HepG2 (cell line): Measurements from ENCODE around the gene DDX1. TPM values are rescaled to one million over a fixed set of nuclear protein-coding genes. Genes with fewer than 3 reads are reported as not detected.

Experiments
- ATAC-seq: fragments of 200-7000 bp; cut with Tn5 transposase; 3 replicates; pipeline ENCODE4 v1.9.1; 2020; ENCODE audit warnings: mild to moderate bottlenecking, moderate library complexity
- BruUV-seq: library from RNA; stranded (reverse); fragments of 400-500 nt; replicated peaks from 2 replicates; lab custom pipeline; 2021; lab: Mats Ljungman, UMichigan
- CTCF ChIA-PET: fragments of 300-600 bp; formaldehyde crosslinking; extraction: SDS; loops from one replicate; lab custom pipeline; 2021; ENCODE audit warnings: low total read pairs, inconsistent platforms, low intra/inter-chr PET ratio; lab: Yijun Ruan, JAX
- POLR2A ChIA-PET: fragments of 350-600 bp; sonication (Branson Sonifier 250); formaldehyde crosslinking; loops from one replicate; lab custom pipeline; 2020; ENCODE audit warnings: antibody characterized with exemption, inconsistent platforms; lab: Yijun Ruan, JAX
- DNase-seq: peaks from one replicate; pipeline ENCODE4 v3.0.0-alpha.2; 2015; ENCODE audit warnings: low spot score
- FAIRE-seq: peaks from 3 replicates; lab custom pipeline; 2011; peaks lifted over from hg19 to GRCh38; lab: Jason Lieb, UNC
- H2AFZ ChIP-seq: one replicate; pipeline ENCODE4 v1.6.1; 2011; ENCODE audit warnings: low read length, inconsistent platforms
- H3K27ac ChIP-seq: fragments of 300-600 bp; 3 replicates; pipeline ENCODE4 v1.8.0; 2011; ENCODE audit warnings: mixed run types, mild to moderate bottlenecking, mixed read lengths, low read length, inconsistent platforms; ENCODE audit not compliant: insufficient read depth; ENCODE audit errors: extremely low read length
- H3K27me3 ChIP-seq, 2 experiments: fragments of 200-600 bp in 1 of 2; 2 replicates in 1 of 2; 3 replicates in 1 of 2; pipeline versions ENCODE4 v1.6.0 to v1.8.0; 2011; ENCODE audit warnings: low read length in 2 of 2, mild to moderate bottlenecking in 2 of 2, moderate library complexity in 2 of 2, inconsistent platforms in 1 of 2; ENCODE audit not compliant: insufficient read depth in 2 of 2, control insufficient read depth in 1 of 2
- H3K36me3 ChIP-seq, 2 experiments: fragments of 200-600 bp in 1 of 2; replicated peaks in 1 of 2; 2 replicates in 1 of 2; 3 replicates in 1 of 2; pipeline versions ENCODE4 v1.5.1 to v1.8.0; 2011; ENCODE audit warnings: low read length in 2 of 2, inconsistent platforms in 1 of 2; ENCODE audit not compliant: insufficient read depth in 2 of 2, control insufficient read depth in 1 of 2
- H3K4me1 ChIP-seq: 2 replicates; pipeline ENCODE4 v1.5.1; 2012; ENCODE audit warnings: low read length, inconsistent platforms; ENCODE audit not compliant: insufficient read depth
- H3K4me2 ChIP-seq: 2 replicates; pipeline ENCODE4 v1.6.0; 2011; ENCODE audit warnings: low read depth, low read length, inconsistent platforms
- H3K4me3 ChIP-seq, 3 experiments: fragments of 200-600 bp in 1 of 3; sonication (generic), shearing (Covaris generic) in 1 of 3; replicated peaks in 1 of 3; 2 replicates each; pipeline ENCODE4 v1.5.1; 2011 to 2016; ENCODE audit warnings: low read length in 3 of 3, inconsistent platforms in 2 of 3, low read depth in 2 of 3, mild to moderate bottlenecking in 2 of 3, control low read depth in 1 of 3, mixed read lengths in 1 of 3; ENCODE audit not compliant: insufficient read depth in 1 of 3
- H3K79me2 ChIP-seq: one replicate; pipeline ENCODE4 v1.6.1; 2011; ENCODE audit warnings: low read length, inconsistent platforms; ENCODE audit not compliant: insufficient read depth
- H3K9ac ChIP-seq: 2 replicates; pipeline ENCODE4 v1.6.0; 2011; ENCODE audit warnings: mild to moderate bottlenecking, low read depth, low read length, inconsistent platforms; ENCODE audit not compliant: insufficient read depth
- H3K9me3 ChIP-seq: 2 replicates; pipeline ENCODE4 v1.5.1; 2012; ENCODE audit warnings: mild to moderate bottlenecking, low read length
- H4K20me1 ChIP-seq: 2 replicates; pipeline ENCODE4 v1.6.0; 2011; ENCODE audit warnings: inconsistent platforms, mild to moderate bottlenecking, low read length, moderate library complexity; ENCODE audit not compliant: insufficient read depth
- RBFOX2 ChIP-seq: fragments of 200-400 bp; formaldehyde crosslinking; IDR thresholded peaks from 2 replicates; pipeline ENCODE4 v1.6.1; 2017; ENCODE audit warnings: low read depth, mild to moderate bottlenecking, low read length
- ZXDC ChIP-seq: sonication (generic); formaldehyde crosslinking; IDR thresholded peaks from 2 replicates; pipeline ENCODE4 v1.5.0; 2020; ENCODE audit warnings: mild to moderate bottlenecking, missing genetic modification reagents
- WGBS: methylation state at CpG from one replicate; pipeline ENCODE4 v1.1.6; 2017; ENCODE audit warnings: low lambda C conversion rate; 5-methylcytosine and 5-hydroxymethylcytosine counted together
- in situ Hi-C: cut with HindIII; loops from 2 replicates; pipeline ENCODE4 v1.10.0; 2017; ENCODE audit warnings: low pct_unique_long_range_greater_than_20kb; ENCODE audit not compliant: extremely low pct_ligation_motif_present
- intact Hi-C: fragments of 100-400 bp; cut with micrococcal nuclease; formaldehyde crosslinking; loops from one replicate; pipeline ENCODE4 v1.10.0; 2022; ENCODE audit not compliant: unreplicated experiment
- polyA plus RNA-seq, 8 experiments: library from polyadenylated mRNA; depleted of rRNA in 3 of 8; stranded (reverse) in 7 of 8; unstranded in 1 of 8; fragments of >200 nt; fragmentation: Illumina TruSeq in 4 of 8; extraction: Trizol in 4 of 8; gene quantifications; 2 replicates each; pipeline versions ENCODE4 v1.2.1 to v1.2.3, GENCODE V29; 2011 to 2016; ENCODE audit warnings: low read depth in 4 of 8, missing spikeins in 1 of 8, mixed read lengths in 1 of 8; ENCODE audit not compliant: insufficient read depth in 1 of 8
- total RNA-seq, 5 experiments: library from RNA; depleted of rRNA; stranded (reverse); fragments of >200 nt; fragmentation: Illumina TruSeq; extraction: Trizol; gene quantifications; 2 replicates each; pipeline ENCODE4 v1.2.3, GENCODE V29; 2016; ENCODE audit warnings: low read depth in 1 of 5

DDX1 gene
- total and polyA plus RNA-seq, 2 of the 13 experiments (the other 11 are each of a cell fraction or from before 2014, with no cell fraction given), result 81.6 to 130 TPM

GRCh38 chr2:15609341-15610042, 17.8 kb downstream of the DDX1 start:
- CTCF ChIA-PET, result no interaction called here

More at GRCh38 chr2:15609341-15610042, 17.8 kb downstream of the DDX1 start:
- Histone ChIP-seq H3K4me1 (no peaks in the 10 kb centered on the region), H3K36me3 (peaks cover 33 to 63% of the 10 kb centered on the region in 2 experiments), H3K9ac (no peak overlapping the region), H3K27ac (no peak overlapping the region), H3K4me3 (no peak overlapping the region), H3K9me3 (no peaks in the 10 kb centered on the region), H4K20me1 (no peaks in the 10 kb centered on the region), H3K79me2 (no peaks in the 10 kb centered on the region), H2AFZ (no peak overlapping the region), H3K27me3 (no peaks in the 10 kb centered on the region), H3K4me2 (no peak overlapping the region)
- DNase-seq (no peak), FAIRE-seq (no peak), ATAC-seq (peak; percentile 34; the same call in 1 of the 3 replicates)
- intact Hi-C loops, result no loop called here
- POLR2A ChIA-PET, result no interaction called here
- WGBS, result 99% methylated on average over 1 of the region's 1 CpG
- no TSS peak for BruUV-seq
- TF ChIP-seq RBFOX2 (peak; percentile 36; the same call in 1 of the 2 replicates), ZXDC (CRISPR knock-in tag) (no peak)
- TF ChIP-seq, all 625 proteins: peak for 1
- in situ Hi-C loops, result no loop called here
